Mesenchymal stem cell (in vitro differentiated cells and primary cell): ENCODE results near the gene ARHGEF7.

Source experiments
- DNase-seq: peaks from one replicate; pipeline ENCODE4 v3.0.0-alpha.2; 2013
- H2AFZ ChIP-seq: one replicate; pipeline ENCODE4 v1.6.1; 2013; ENCODE audit warnings: low read depth, mild to moderate bottlenecking, control low read depth, inconsistent platforms, low read length, moderate library complexity
- H2AK5ac ChIP-seq: 2 replicates; pipeline ENCODE4 v1.6.1; 2013; ENCODE audit warnings: low read length, moderate library complexity, mild to moderate bottlenecking, inconsistent platforms; ENCODE audit not compliant: severe bottlenecking
- H2BK120ac ChIP-seq: one replicate; pipeline ENCODE4 v1.6.1; 2013; ENCODE audit warnings: low read depth, mild to moderate bottlenecking, inconsistent platforms, low read length, moderate library complexity
- H2BK12ac ChIP-seq, 2 experiments: one replicate each; pipeline ENCODE4 v1.6.1; 2013; ENCODE audit warnings: inconsistent platforms in 2 of 2, low read length in 2 of 2, mild to moderate bottlenecking in 2 of 2, moderate library complexity in 2 of 2, control low read depth in 1 of 2
- H2BK15ac ChIP-seq: one replicate; pipeline ENCODE4 v1.6.1; 2013; ENCODE audit warnings: mild to moderate bottlenecking, low read depth, inconsistent platforms; ENCODE audit not compliant: poor library complexity, severe bottlenecking
- H2BK5ac ChIP-seq: 2 replicates; pipeline ENCODE4 v1.6.1; 2013; ENCODE audit warnings: low read depth, mild to moderate bottlenecking, low read length, control low read depth, inconsistent platforms; ENCODE audit not compliant: poor library complexity, severe bottlenecking
- H3K14ac ChIP-seq, 2 experiments: one replicate each; pipeline ENCODE4 v1.6.1; 2013; ENCODE audit warnings: inconsistent platforms in 2 of 2, low read length in 2 of 2, control low read depth in 1 of 2, mild to moderate bottlenecking in 1 of 2, moderate library complexity in 1 of 2
- H3K18ac ChIP-seq, 2 experiments: one replicate each; pipeline ENCODE4 v1.6.1; 2013; ENCODE audit warnings: inconsistent platforms in 2 of 2, low read length in 2 of 2, control low read depth in 1 of 2, low read depth in 1 of 2, mild to moderate bottlenecking in 1 of 2
- H3K23ac ChIP-seq, 2 experiments: one replicate each; pipeline ENCODE4 v1.6.1; 2013; ENCODE audit warnings: inconsistent platforms in 2 of 2, low read length in 2 of 2, mild to moderate bottlenecking in 2 of 2, moderate library complexity in 2 of 2, control low read depth in 1 of 2
- H3K27ac ChIP-seq: 2 replicates; pipeline ENCODE4 v1.5.1; 2013; ENCODE audit warnings: mild to moderate bottlenecking, moderate library complexity, low read length, control low read depth, inconsistent platforms; ENCODE audit not compliant: poor library complexity, severe bottlenecking
- H3K27me3 ChIP-seq, 2 experiments: 2 replicates each; pipeline versions ENCODE4 v1.6.1 to v1.7.0; 2013; ENCODE audit warnings: low read length in 2 of 2, mild to moderate bottlenecking in 2 of 2, moderate library complexity in 2 of 2, control low read depth in 1 of 2, inconsistent platforms in 1 of 2; ENCODE audit not compliant: control insufficient read depth in 1 of 2, insufficient read depth in 1 of 2
- H3K36me3 ChIP-seq, 2 experiments: 2 replicates each; pipeline versions ENCODE4 v1.6.1 to v1.7.0; 2013; ENCODE audit warnings: low read length in 2 of 2, control low read depth in 1 of 2, inconsistent platforms in 1 of 2, low read depth in 1 of 2, mild to moderate bottlenecking in 1 of 2; ENCODE audit not compliant: insufficient read depth in 2 of 2, control insufficient read depth in 1 of 2
- H3K4ac ChIP-seq, 2 experiments: one replicate each; pipeline ENCODE4 v1.6.1; 2013; ENCODE audit warnings: inconsistent platforms in 2 of 2, low read length in 2 of 2, mild to moderate bottlenecking in 2 of 2, moderate library complexity in 2 of 2, control low read depth in 1 of 2, low read depth in 1 of 2
- H3K4me1 ChIP-seq: 2 replicates; pipeline ENCODE4 v1.6.1; 2013; ENCODE audit warnings: low read depth, low read length, control low read depth; ENCODE audit not compliant: control insufficient read depth, insufficient read depth
- H3K4me2 ChIP-seq: 2 replicates; pipeline ENCODE4 v1.6.1; 2013; ENCODE audit warnings: low read length, mild to moderate bottlenecking, inconsistent platforms; ENCODE audit not compliant: poor library complexity, severe bottlenecking
- H3K4me3 ChIP-seq, 2 experiments: 2 replicates each; pipeline versions ENCODE4 v1.5.1 to v1.7.0; 2013; ENCODE audit warnings: low read length in 2 of 2, mild to moderate bottlenecking in 2 of 2, control low read depth in 1 of 2, low read depth in 1 of 2; ENCODE audit not compliant: insufficient read depth in 1 of 2
- H3K79me1 ChIP-seq: replicated peaks from 2 replicates; pipeline ENCODE4 v1.6.1; 2013; ENCODE audit warnings: mild to moderate bottlenecking, control low read depth, low read length, inconsistent platforms; ENCODE audit not compliant: poor library complexity, severe bottlenecking
- H3K9ac ChIP-seq: 2 replicates; pipeline ENCODE4 v1.7.0; 2013; ENCODE audit warnings: mild to moderate bottlenecking, low read length, moderate library complexity
- H3K9me3 ChIP-seq: 2 replicates; pipeline ENCODE4 v1.7.0; 2013; ENCODE audit warnings: mild to moderate bottlenecking, low read length; ENCODE audit not compliant: control insufficient read depth
- H4K8ac ChIP-seq: one replicate; pipeline ENCODE4 v1.6.1; 2013; ENCODE audit warnings: inconsistent platforms, mild to moderate bottlenecking, low read length, moderate library complexity
- H4K91ac ChIP-seq: one replicate; pipeline ENCODE4 v1.6.1; 2013; ENCODE audit warnings: mild to moderate bottlenecking, low read length, inconsistent platforms
- WGBS: methylation state at CpG from one replicate; pipeline ENCODE4 v1.1.7; 2013; ENCODE audit warnings: mixed read lengths; 5-methylcytosine and 5-hydroxymethylcytosine counted together

ARHGEF7 gene

GRCh38 chr13:111253365-111253872 lies 138.3 kb downstream of the ARHGEF7 start:
- H3K27ac ChIP-seq, result no peak overlapping the region
- 97% methylated on average over 9 of the region's 9 CpGs for WGBS
- peaks cover 61% of the 10 kb centered on the region for H3K79me1 ChIP-seq
- H3K23ac ChIP-seq, result no peak overlapping the region
- H2BK12ac ChIP-seq, result no peak overlapping the region
- peaks cover 6% of the 10 kb centered on the region for H3K4me1 ChIP-seq
- DNase-seq, result no peak
- no peak overlapping the region for H3K4me2 ChIP-seq
- no peak overlapping the region for H3K9ac ChIP-seq
- no peaks in the 10 kb centered on the region for H3K9me3 ChIP-seq
- H2BK120ac ChIP-seq, result no peak overlapping the region
- no peak overlapping the region for H2AK5ac ChIP-seq
- H2AFZ ChIP-seq, result no peak overlapping the region
- H3K36me3 ChIP-seq, result peaks cover 40 to 45% of the 10 kb centered on the region in 2 experiments
- H3K14ac ChIP-seq, result no peak overlapping the region
- no peak overlapping the region for H3K4ac ChIP-seq
- no peak overlapping the region for H4K8ac ChIP-seq
- no peak overlapping the region for H4K91ac ChIP-seq
- H3K18ac ChIP-seq, result no peak overlapping the region
- H2BK5ac ChIP-seq, result no peak overlapping the region
- H3K4me3 ChIP-seq, result no peak overlapping the region
- no peak overlapping the region for H2BK15ac ChIP-seq
- no peaks in the 10 kb centered on the region for H3K27me3 ChIP-seq

GRCh38 chr13:111255228-111255790 lies 140.2 kb downstream of the ARHGEF7 start:
- H3K14ac ChIP-seq, result no peak overlapping the region
- H2BK12ac ChIP-seq, result no peak overlapping the region
- no peaks in the 10 kb centered on the region for H3K9me3 ChIP-seq
- H3K27me3 ChIP-seq, result no peaks in the 10 kb centered on the region
- no peak overlapping the region for H3K27ac ChIP-seq
- peaks cover 42 to 44% of the 10 kb centered on the region in 2 experiments for H3K36me3 ChIP-seq
- no peak overlapping the region for H2BK15ac ChIP-seq
- no peak overlapping the region for H2BK5ac ChIP-seq
- no peak overlapping the region for H2AK5ac ChIP-seq
- peak overlapping the region in 1 of 2 experiments; percentile 14 for H3K23ac ChIP-seq
- H3K4me1 ChIP-seq, result peaks cover 4% of the 10 kb centered on the region
- no peak overlapping the region for H4K91ac ChIP-seq
- no peak overlapping the region for H4K8ac ChIP-seq
- no peak for DNase-seq
- H3K4ac ChIP-seq, result no peak overlapping the region
- no peak overlapping the region for H2BK120ac ChIP-seq
- no peak overlapping the region for H2AFZ ChIP-seq
- no peak overlapping the region for H3K4me3 ChIP-seq
- no peak overlapping the region for H3K9ac ChIP-seq
- no peak overlapping the region for H3K4me2 ChIP-seq
- H3K18ac ChIP-seq, result no peak overlapping the region
- WGBS, result 97% methylated on average over 10 of the region's 10 CpGs
- H3K79me1 ChIP-seq, result peaks cover 50% of the 10 kb centered on the region

GRCh38 chr13:111256458-111256857 lies 141.3 kb downstream of the ARHGEF7 start:
- Histone ChIP-seq H2BK12ac (no peak overlapping the region), H2BK5ac (no peak overlapping the region), H3K4me1 (peaks cover 4% of the 10 kb centered on the region), H2AFZ (no peak overlapping the region), H3K23ac (no peak overlapping the region), H2AK5ac (no peak overlapping the region), H4K8ac (no peak overlapping the region), H3K4me2 (no peak overlapping the region), H3K18ac (no peak overlapping the region), H3K9me3 (no peaks in the 10 kb centered on the region), H3K4me3 (no peak overlapping the region), H3K36me3 (peaks cover 35 to 37% of the 10 kb centered on the region in 2 experiments), H3K9ac (no peak overlapping the region), H3K4ac (no peak overlapping the region), H3K27me3 (no peaks in the 10 kb centered on the region), H3K27ac (no peak overlapping the region), H2BK15ac (no peak overlapping the region), H3K14ac (no peak overlapping the region), H2BK120ac (no peak overlapping the region), H4K91ac (no peak overlapping the region), H3K79me1 (peaks cover 42% of the 10 kb centered on the region)
- DNase-seq, result no peak
- 98% methylated on average over 8 of the region's 8 CpGs for WGBS

- H3K27ac ChIP-seq, result no peak overlapping the region
- no peak overlapping the region for H3K9ac ChIP-seq
- peaks cover 35 to 37% of the 10 kb centered on the region in 2 experiments for H3K36me3 ChIP-seq
- H3K9me3 ChIP-seq, result no peaks in the 10 kb centered on the region
- H3K4ac ChIP-seq, result no peak overlapping the region
- H2BK15ac ChIP-seq, result no peak overlapping the region
- no peak overlapping the region for H3K23ac ChIP-seq
- H4K8ac ChIP-seq, result no peak overlapping the region
- H3K14ac ChIP-seq, result no peak overlapping the region
- no peak overlapping the region for H2AK5ac ChIP-seq
- no peak overlapping the region for H2BK5ac ChIP-seq
- no CpG with 5 or more reads among the region's 1 CpG for WGBS
- H3K4me2 ChIP-seq, result no peak overlapping the region
- H2BK12ac ChIP-seq, result no peak overlapping the region
- no peak overlapping the region for H2BK120ac ChIP-seq
- no peak overlapping the region for H2AFZ ChIP-seq
- DNase-seq, result no peak
- no peak overlapping the region for H3K4me3 ChIP-seq
- no peaks in the 10 kb centered on the region for H3K27me3 ChIP-seq
- H3K4me1 ChIP-seq, result peaks cover under 1% of the 10 kb centered on the region
- H3K79me1 ChIP-seq, result peaks cover 37% of the 10 kb centered on the region
- no peak overlapping the region for H4K91ac ChIP-seq
- no peak overlapping the region for H3K18ac ChIP-seq
These were observed 141.8 kb downstream of the ARHGEF7 start for GRCh38 chr13:111256946-111257345.
